GM08714 (cell line): ENCODE measurements around the gene SAFB2.

ENCODE experiments used
- H3K4me3 ChIP-seq: fragments of 200-500 bp; sonication (Bioruptor generic); 2 replicates; pipeline ENCODE4 v1.5.1; 2014; ENCODE audit warnings: mild to moderate bottlenecking, low read length, inconsistent platforms
- ZNF274 ChIP-seq: IDR thresholded peaks from 2 replicates; pipeline ENCODE4 v1.6.1; 2012; ENCODE audit warnings: mild to moderate bottlenecking, low read depth, low read length

SAFB2 gene

GRCh38 chr19:5645409-5645808 is 22.8 kb upstream of the SAFB2 start:
- H3K4me3 ChIP-seq: no peak overlapping the region
- no peak for TF ChIP-seq ZNF274

- no peak for TF ChIP-seq ZNF274
- H3K4me3 ChIP-seq: no peak overlapping the region
Observed at GRCh38 chr19:5644037-5644436, 21.5 kb upstream of the SAFB2 start.

- no peak for TF ChIP-seq ZNF274
- H3K4me3 ChIP-seq: no peak overlapping the region
Observed at GRCh38 chr19:5643060-5643459, 20.5 kb upstream of the SAFB2 start.

DNA sequence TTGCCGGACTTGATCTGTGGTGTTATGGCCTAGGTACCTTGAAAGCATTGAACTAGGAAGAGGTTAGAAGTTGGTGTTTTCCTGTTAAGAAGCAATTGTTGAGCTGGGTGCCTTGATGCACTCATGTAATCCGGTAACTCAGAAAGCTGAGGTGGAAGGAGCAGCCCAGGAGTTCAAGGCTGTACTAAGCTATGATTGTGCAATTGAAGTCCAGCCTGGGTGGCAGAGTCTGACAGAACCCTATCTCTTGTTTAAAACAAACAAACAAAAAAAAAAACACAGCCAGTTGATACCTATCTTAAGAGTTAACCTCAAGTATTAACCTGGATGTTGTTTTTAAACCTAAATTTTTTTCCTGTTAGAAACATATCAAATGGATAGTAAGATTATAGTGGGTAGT is 19.6 kb upstream of the SAFB2 start:
- no peak overlapping the region for H3K4me3 ChIP-seq
- TF ChIP-seq ZNF274: no peak

DNA sequence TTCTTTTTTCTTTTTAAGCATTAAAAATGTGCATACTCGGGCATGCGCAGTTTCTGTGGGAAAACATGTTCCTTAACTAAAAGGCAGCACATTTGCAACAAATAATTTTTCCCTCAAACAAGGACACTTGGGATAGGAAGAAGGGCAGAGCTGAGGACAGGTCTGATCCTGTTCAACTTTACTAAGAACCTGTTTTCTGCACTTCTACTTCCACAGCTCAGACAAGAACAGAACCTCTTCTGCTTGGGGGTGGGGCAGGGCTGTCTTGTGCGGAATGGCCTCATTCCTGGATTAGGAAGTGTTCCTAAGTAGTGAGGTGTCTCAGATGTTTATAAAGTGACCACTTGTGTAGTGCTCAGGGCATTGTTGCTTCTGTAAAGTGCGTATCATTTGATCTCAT is 18.6 kb upstream of the SAFB2 start:
- no peak overlapping the region for H3K4me3 ChIP-seq
- TF ChIP-seq ZNF274: no peak

GRCh38 chr19:5637971-5638370 is 15.4 kb upstream of the SAFB2 start:
- no peak for TF ChIP-seq ZNF274
- H3K4me3 ChIP-seq: no peak overlapping the region

GRCh38 chr19:5635427-5635826 is 12.9 kb upstream of the SAFB2 start:
- no peak overlapping the region for H3K4me3 ChIP-seq
- no peak for TF ChIP-seq ZNF274

- no peak overlapping the region for H3K4me3 ChIP-seq
- no peak for TF ChIP-seq ZNF274
Observed at GRCh38 chr19:5632657-5633056, 10.1 kb upstream of the SAFB2 start.

DNA sequence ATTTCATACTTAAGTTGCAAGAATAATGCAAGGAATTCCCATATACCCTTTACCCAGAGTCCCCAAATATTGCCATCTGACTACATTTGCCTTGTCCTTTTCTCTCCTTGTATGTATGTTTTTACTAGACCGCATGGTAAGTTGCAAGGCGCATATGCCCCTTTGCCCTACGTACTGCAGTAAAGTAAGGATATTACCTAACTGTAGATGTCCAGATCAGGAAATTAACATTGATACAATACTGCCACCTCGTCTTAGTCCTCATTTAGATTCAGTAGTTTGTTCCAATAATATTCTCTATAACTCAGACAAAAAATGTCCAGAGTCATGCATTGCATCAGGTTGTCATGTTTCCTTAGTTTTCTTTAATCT is 9.7 kb upstream of the SAFB2 start:
- no peak overlapping the region for H3K4me3 ChIP-seq
- no peak for TF ChIP-seq ZNF274

DNA sequence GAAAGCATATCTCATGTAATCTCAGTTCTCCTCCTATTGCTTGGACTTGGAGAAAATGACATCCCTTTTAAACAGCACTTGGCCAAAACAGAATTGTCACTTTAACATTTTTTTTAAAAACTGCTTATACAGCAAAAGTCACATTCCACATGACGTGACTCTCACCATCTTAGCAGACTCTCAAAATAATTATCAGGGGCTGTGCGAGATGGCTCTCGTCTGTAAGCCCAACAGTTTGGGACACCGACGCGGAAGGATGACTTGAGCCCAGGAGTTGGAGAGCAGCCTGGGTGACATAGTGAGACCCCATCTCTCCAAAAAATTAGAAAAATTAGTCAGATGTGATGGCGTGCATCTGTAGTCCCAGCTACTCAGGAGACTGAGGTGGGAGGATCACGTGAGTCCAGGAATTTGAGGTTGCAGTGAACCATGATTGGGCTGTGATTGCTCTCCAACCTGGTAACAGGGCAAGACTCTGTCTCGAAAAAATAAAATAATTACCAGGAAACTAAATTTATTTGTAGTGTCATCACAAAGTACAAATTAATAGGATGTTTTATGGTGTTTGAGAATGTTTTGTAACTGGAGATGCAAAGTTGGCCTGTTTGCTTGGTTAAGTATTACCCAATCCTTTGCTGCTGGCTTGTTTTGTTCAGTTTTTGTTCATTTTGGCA is 9.1 kb upstream of the SAFB2 start:
- TF ChIP-seq ZNF274: no peak
- no peak overlapping the region for H3K4me3 ChIP-seq

DNA sequence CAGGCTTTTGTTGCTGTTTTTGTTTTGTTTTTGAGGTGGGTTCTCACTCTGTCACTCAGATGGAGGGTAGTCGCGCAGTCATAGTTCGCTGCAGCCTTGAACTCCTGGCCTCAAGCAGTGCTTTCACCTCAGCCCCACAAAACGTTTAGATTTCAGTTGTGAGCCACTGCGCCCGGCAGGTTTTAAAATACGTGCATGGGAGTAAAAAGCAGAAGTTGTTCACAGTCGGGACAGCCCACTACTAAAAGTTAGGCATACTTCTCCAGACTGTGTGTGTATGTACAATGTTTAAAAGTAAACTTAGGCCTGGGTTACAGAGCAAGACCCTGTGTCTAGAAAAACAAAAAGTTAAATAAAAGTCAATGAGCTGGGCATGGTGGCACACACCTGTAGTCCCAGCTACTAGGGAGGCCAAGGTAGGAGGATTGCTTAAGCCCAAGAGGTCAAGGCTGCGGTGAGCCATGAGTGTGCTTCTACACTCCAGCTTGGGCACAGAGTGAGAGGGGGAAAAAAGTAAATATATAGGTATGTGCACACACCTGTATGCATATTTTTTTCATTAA is 6.4 kb upstream of the SAFB2 start:
- peak overlapping the region; percentile 5; the same call in 1 of the 2 replicates for H3K4me3 ChIP-seq
- TF ChIP-seq ZNF274: no peak

GRCh38 chr19:5628461-5628860 is 5.9 kb upstream of the SAFB2 start:
- TF ChIP-seq ZNF274: no peak
- peak overlapping the region; percentile 5; the same call in 1 of the 2 replicates for H3K4me3 ChIP-seq

DNA sequence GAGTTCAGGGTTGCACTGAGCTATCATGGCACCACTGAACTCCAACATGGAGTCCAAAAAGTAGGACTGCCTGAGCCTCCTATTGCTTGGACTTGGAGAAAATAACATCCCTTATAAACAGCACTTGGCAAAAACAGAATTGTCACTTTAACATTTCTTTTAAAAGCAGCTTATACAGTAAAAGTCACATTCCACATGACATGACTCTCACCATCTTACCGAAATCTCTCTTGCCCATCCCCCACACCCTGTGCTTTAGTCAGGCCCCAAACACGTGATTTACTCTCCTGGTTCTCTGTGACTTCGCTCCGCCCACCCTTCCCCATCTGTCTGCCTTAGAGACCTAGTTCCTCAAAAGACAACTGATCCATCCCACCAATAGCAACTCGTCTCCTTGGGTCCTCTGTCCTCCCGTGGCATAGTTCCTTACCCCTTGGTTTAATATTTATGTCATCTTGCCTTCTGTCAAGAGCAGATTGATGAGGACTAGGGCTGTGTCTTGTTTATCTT is 4.9 kb upstream of the SAFB2 start:
- no peak overlapping the region for H3K4me3 ChIP-seq

DNA sequence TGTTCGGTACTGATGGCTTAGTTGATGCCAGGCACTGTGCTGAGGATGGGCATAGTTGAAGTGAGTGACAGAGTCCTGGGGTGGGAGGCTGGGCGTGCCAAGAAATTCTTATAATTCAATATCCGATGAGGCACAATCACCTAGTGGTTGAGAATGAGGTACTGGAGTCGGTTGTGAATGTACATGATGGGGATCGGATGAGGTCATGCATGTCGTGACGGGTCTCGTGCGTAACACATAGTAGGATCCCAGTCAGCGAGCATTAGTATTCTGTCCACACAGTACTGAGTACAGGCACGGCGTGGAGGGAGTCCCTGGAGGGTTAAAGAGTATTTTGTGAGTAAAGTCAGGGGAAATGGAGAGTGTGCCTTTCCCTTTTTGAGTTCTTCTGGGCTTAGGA is 3.1 kb upstream of the SAFB2 start:
- H3K4me3 ChIP-seq: no peak overlapping the region; the same call in 1 of the 2 replicates
- TF ChIP-seq ZNF274: no peak

More for the DNA sequence above, 4.9 kb upstream of the SAFB2 start:
- no peak for TF ChIP-seq ZNF274

DNA sequence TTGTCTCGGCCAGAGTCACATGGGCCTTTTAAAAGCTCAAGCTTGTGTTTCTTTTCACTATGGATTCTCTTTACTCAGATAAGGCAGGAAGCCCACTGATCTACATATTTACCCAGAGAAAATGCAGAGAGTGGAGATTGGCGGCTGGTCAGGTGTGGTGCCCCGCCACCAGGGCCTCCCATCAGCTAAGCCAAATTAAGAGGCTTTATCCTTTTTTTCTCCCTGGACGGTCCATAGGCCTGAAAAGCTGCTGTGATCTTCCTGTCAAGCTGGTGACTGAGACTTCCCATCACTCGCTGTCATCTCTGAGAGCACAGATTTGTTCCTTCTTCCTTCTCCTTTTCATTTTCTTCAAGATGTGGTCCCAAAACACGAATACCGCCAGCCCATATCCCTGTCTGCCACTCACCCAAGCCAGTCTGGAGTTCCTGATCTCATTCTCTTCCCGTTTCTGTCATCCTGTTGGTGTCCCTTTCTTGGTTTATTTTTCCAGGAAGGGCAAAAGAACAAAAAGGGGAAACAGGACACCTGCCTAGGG is 2.2 kb upstream of the SAFB2 start:
- peak overlapping the region; percentile 82 for H3K4me3 ChIP-seq
- TF ChIP-seq ZNF274: no peak

- no peak for TF ChIP-seq ZNF274
- H3K4me3 ChIP-seq: peak overlapping the region; percentile 82
Observed at GRCh38 chr19:5624018-5624663, 1.6 kb upstream of the SAFB2 start.
